T follicular helper cell (primary cell): ENCODE data around the gene ANKRD55.
"Not testable (repeated sequence)": the region's sequence is repeated elsewhere in the genome, so short reads cannot be mapped to it uniquely, and the experiment has no call there.

ENCODE experiments used
- DNase-seq: peaks from one replicate; pipeline ENCODE4 v3.0.0-alpha.2; 2020; ENCODE audit warnings: low read depth

ANKRD55 gene

DNA sequence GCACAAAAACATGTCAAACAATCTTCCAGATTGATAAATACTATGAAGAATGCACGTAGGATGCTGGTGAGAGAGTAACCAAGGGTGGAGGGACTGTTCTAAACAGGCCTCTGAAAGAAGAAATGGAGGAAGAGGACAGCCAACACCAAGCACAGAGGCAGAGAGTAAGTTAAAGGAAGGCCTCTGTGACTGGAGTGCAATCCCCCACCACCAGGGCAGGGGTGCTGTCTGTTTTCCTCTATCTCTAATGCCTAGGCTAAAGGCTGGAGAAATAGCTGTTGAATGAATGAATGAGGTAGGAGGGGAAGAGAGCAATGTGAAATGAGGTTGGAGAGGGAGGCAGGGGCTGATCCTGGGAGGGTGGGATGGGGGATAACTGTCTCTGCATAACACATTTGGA is 88.9 kb downstream of the ANKRD55 start:
- DNase-seq = no peak

DNA sequence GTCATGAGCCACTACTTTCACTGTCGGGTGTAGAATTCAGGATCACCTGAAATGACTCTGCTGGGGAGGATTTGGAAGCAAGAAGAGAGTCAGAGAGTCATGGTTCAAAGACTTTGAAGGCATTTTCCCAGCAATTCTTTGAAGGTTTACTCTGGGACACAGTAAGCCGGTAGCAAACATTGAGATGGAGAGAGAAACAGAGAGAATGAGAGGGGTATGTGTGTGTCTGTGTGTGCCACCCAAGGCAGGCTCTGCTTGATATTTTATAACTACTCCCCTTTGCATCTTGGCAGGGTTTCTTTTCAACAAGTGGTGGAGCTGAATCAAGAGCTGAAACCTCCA is 89.8 kb downstream of the ANKRD55 start:
- no peak for DNase-seq

DNA sequence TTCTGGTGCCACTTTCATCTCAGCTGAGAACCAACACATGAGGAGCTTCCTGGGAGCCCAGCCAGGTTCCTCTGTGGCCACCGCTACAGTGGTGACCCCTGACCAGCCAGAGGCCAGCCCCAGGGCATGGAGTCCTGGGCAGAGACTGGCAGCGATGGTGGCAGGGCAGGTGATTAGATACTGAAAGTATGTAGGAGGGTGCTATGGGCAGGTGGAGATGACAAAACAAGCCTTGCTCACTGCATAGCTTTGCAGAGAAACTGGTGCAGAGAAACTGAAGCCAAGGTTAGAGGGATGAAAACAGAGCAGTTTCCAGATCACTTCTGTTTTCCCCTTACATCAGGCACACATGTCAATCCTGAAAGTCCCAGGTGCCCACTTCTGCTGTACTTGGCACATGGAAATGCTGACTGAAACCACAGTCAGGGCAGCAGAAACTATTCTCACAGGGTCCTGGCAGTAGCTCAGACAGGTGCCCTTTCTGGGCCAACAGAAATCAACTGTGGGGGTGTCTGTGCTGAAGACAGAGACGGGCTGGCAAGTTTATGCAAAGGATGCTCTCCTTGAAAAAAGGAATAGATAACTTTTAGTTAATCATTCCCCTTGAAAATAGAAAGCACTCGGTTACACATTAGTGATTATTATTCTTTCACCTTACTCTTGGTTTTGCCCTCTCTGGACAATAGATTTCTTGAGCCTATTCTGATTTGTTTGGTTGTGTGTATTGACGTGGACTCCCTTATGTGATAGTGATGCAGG is 90.3 kb downstream of the ANKRD55 start:
- no peak for DNase-seq

DNA sequence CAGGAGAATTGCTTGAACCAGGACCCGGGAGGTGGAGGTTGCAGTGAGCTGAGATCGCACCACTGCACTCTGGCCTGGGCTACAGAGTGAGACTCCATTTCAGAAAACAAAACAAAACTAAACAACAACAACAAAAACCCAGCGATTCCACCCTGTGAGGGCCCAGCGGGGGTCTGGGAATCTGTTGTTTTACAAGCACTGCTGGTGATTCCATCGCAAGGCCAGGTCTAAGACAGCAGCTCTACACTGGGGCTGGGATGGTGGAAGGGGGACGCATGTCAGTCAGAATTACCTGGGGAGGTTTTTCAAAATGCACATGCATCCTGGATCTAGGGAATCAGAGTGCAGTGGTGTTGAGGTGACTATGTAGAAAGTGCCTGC is 90.9 kb downstream of the ANKRD55 start:
- DNase-seq = no peak

DNA sequence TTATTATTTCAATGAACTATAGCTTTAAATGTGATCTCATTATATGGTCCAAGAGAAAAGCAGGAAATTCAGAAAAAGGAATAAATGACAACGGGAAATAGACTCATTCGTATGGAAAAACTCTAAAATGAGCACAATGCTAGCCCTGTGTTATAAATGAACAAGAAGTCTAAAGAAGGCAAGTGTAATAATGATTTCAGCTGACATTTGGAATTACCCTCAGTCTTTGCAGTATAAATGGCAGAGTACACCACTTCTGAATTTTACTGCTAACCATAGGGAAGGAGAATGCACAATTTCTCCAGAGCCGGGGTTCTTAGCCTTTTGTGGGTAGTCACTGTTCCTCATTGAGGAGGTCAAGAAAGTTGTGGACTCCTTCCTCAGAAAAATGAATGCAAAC is 93.1 kb downstream of the ANKRD55 start:
- DNase-seq = no peak

DNA sequence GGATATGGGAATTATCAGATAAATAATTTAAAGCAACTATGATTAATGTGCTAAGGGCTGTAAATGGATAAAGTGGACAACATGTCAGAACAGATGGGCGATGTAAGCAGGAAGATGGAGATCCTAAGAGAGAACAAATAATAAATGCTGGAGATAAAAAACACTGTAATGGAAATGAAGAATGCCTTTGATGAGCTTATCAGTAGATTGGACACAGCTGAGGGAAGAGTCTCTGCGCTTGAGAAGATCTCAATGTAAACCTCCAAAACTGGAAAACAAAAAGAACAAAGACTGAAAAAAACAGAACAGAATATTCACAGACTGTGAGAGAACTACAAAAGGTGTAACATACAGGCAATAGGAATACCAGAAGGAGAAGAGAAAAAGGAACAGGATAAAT is 102.5 kb downstream of the ANKRD55 start:
- no peak for DNase-seq

DNA sequence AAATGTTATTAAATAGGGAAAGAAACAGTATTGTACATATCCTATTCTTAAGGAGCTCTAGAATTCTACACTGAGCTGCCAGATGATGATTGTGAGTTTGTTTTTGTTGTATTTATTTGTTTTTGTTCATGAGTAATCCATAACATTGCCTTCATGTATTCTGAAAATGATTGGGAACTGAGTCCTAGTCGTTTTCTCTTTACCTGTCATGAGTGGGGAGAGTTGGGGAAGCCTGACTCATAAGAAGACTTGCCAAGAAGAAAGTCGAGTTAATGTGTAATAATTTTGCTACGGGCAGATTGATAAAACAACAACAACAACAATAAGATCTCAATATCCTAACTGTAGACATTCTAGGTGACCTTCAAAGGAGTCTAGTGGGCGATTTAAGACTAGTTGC is 103.8 kb downstream of the ANKRD55 start:
- DNase-seq = no peak

DNA sequence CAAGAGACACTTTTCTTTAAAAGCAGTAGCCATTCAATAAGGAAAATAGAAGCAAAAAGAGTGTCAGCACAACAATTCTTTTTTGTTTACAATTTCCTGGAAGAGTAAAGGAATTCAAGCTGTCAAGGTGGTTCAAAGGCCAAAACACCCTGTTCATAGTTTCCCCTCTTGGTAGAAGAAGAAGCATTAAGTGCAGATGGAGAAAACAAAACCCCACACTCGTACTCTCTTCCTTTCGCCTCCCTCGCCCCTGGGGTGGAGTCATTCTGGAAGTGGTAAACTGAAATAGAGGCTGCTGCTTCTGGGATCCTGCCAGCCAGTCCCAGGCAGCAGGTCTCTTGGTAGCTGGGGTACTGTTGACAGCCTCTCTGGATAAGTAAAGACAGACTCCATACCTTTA is 105.0 kb downstream of the ANKRD55 start:
- DNase-seq = peak; percentile 3

DNA sequence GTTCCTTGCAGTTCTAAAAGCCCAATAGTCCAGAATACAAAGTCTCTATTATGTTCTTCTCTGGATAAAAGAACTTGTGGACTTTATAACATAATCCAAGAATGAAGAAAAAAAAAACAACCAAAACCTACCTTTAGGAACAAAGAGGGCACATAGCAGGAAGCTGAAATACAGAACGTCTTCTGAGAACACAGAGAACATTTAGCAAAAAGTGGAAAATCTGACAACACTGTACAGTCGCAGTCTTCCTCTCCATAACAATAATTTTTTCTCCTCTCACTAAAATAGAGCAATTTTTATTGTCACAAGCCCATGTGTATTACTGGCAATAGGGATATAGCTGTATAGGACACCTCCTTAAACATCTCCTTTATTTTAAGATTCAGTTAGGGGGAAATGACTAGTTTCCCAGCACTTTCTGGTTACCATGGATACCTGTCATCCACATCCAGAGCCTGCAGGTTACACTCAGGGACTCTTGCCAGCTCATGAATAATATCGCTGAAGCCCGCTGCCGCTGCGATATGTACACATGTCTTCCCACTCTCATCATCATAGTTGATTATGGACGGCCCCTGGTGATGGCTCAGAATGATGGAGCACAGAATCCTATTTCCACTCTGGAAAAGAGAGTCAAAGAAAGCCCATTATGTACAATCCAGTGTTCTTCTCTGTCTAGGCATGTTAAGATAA is 106.5 kb downstream of the ANKRD55 start:
- DNase-seq = peak; percentile 2

DNA sequence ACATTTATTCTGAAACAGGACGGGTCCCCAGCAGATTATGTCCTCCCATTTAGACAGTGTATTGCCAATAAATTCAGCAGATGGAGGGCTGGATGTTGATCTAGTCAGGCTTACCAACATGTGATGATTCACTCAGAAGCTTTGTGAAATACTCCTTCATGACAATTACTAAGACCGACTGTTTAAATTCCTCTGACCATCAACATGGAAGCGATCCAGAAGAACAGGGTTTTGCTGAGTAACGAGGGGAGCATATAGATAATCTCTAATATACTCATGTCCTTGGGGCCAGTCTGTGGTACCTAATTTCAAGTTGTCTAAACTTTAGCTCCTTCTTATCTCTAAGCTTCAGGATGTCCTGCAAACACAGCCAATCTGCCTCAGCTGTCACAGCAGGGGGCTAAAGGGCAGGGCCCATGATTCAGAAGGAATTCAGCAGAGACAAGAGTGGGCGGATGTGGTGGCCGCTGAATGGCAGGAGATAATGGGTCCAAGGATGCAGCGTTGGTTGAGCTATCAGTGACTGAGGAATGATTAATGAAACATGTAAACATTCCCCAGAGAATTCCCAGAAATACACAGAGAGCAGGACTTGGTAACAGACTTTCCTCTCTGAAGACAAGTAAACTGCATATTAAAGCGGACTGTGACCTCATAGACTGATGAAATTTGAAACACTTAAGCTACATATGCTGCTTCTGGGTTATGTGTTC is 109.4 kb downstream of the ANKRD55 start:
- no peak for DNase-seq

DNA sequence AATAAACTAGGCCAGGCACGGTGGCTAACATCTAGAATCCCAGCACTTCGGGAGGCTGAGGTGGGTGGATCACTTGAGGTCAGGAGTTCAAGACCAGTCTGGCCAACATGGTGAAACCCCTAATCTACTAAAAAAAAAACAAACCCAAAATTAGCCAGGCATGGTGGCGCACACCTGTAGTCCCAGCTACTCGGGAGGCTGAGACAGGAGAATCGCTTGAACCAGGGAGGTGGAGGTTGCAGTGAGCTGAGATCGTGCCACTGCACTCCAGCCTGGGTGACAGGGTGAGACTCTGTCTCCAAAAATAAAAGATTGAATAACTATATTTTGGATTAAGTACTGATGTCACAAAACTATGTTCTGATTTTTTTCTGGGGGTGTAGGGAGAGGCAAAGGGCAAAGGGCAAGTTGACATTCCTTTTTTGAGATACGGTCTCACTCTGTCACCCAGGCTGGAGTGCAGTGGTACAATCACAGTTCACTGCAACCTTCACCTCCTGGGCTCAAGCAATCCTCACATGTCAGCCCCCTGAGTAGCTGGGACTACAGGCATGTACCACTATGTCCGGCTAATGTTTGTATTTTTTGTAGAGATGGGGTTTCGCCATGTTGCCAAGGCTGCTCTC is 110.7 kb downstream of the ANKRD55 start:
- not testable (repeated sequence) for DNase-seq

DNA sequence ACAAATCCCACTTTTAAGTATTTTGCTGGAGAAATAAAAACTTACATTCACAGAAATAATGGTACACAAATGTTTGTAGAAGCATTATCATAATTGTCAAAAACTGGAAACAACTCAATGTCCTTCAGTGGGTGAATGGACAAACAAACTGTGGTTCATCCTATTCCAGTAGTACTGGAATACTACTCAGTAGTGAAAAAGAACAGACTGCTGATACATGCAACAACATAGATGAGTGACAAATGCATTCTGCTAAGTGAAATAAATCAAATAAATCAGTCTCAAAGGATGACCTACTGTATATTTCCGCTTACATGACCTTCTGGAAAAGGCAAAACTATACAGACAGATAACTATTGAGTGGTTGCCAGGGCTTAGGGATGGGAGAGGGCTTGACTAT is 114.1 kb downstream of the ANKRD55 start:
- DNase-seq = no peak

DNA sequence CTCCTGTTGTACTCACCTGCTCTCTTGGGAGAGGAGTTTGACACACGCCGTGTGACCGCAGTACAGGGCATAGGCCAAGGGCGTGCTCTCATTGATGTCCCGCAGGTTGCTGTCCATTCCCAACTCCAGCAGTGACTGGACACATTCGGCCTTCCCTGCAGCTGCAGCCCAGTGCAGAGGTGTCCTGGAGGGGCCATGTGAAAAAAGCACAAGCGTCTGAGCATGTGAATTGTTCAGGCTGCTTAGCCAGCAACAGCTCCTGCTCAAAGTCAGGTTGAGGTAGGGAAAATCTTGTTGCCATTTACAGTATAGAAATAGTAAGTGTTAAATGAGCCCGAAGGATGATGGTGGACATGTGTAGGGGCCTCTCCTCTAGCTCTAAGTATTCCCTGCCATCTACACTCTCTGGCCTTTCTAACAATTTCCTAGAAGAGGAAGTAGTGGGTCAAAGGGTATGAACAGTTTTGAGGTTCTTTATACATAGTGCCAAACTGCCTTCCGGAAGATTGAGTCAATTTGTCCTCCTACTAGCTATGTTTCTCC is 116.5 kb downstream of the ANKRD55 start:
- no peak for DNase-seq

DNA sequence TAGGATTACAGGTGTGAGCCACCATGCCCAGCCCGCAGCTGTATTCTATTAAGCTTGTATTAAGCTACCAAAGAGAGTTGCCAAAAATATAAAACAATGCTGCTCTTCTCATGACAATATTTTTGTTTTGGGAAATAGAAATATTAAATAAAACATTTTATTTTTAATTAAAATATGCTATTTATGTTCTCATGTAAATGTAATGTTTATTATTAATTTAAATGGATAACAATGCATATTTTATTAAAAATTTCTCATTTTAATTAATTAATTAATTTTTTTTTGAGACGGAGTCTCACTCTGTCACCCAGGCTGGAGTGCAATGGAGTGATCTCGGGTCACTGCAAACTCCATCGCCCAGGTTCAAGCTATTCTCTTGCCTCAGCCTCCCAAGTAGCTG is 117.5 kb downstream of the ANKRD55 start:
- no peak for DNase-seq

DNA sequence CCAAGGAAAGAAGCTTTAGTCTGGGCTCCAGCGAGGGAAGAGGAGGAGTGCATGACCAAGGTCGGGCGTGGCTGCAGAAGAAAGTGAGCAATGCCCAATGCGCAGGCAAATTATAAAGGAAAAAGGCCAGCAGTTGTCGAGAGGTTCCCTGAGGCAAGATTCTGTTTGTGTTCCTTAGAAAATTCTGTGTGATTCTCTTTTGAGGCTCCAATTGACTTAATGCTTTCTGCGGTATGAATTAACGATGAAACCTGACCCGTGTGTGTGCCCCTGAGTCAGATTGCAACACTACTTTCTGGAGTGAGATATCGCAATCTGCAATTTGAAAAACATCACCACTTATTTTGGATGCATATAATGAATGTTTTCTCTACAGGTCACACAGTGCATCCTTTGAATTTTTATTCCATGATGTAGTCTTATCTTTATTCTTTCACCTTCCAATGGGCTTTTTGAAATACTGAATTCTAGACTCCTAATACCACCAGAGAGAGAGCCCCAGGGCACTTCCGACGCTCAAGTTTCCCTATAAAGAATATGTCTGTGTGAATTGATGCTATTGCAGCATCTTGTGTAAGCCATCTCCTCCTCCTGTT is 120.5 kb downstream of the ANKRD55 start:
- DNase-seq = no peak

DNA sequence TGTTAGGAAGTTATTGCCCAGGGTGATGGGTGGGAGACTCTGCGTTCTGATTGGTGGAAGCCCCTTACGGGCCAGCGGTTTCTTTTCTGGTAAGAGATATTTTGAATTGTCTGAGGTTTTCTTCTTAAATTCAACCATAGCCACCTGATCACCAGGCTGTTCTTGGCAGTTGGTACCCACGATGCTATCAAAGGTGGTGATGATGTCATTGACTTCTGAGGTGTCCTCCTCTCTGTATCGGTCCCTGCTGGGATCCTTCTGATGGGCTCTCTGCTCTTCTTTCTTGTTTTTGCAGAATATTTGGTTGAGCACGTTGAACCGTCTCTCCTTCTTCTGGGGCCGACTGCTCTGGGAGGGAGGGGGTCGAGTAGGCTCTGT is 121.7 kb downstream of the ANKRD55 start:
- DNase-seq = no peak

DNA sequence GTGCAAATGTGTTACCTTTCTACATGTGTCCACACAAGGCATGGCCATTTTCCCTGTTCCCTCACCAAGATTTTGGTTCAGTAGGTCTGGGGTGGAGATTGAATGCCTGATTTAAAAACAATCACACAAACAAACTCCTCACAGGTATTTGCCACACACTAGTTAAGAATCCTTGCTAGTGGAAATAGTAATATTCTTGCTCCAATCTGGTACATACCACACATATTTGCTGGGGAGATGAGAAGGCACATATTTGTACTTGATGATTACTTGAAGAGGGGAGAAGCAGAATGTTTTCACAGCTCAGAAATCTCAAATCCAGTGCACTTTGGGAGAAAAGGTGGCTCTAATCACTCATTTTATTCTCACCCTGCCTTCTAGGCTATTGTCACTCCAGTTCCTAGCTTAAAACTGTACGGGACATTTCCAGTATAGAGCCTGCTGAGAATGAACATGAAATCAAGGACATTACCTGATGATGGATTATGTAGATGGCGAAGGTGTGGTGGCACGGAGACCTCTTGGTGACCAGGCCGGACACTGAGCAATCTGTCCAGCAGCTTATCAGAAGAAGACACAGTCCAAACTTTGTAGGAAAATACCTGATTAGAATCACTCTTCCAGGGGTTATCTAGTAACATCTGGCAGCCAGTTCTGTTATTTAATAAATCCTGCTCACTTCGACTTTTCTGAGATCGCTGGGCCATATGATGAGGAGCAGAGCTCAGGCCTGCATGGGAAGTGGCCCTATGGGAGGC is 122.3 kb downstream of the ANKRD55 start:
- no peak for DNase-seq

DNA sequence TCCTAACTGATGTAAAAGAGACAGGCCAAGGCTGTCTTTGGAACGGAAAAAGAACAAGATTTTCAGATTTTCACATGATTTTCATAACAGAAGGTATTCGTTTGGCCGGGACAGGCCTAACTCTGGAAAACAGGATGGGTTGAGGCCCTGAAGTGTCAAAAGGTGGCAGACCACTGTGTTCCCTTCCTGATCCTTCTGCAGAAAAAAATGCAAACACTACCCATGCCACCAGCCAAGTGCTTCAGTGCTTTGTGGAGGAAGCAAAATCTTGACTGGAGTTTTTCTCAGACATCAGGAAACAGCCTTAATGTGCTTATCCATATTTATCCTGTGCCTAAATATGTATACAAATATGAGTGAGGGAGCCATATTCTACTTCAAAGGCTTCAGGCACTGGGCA is 124.9 kb downstream of the ANKRD55 start:
- DNase-seq = no peak

DNA sequence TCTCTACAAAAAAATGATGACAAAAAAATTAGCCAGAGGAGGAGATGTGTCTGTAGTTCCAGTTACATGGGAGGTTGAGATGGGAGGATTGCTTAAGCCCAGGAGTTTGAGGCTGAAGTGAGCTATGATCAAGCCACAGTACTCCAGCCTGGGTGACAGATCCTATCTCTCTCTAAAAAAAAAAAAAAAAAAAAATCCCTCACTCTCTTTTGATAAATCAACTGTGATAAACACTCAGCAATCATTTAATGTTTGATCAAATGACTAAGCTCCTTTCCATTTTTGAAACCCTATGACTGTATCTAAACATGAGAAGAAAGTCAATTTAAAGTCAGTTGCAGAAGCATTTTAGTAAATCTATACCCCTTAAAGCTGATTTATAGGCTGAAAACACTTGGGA is 126.3 kb downstream of the ANKRD55 start:
- no peak for DNase-seq

DNA sequence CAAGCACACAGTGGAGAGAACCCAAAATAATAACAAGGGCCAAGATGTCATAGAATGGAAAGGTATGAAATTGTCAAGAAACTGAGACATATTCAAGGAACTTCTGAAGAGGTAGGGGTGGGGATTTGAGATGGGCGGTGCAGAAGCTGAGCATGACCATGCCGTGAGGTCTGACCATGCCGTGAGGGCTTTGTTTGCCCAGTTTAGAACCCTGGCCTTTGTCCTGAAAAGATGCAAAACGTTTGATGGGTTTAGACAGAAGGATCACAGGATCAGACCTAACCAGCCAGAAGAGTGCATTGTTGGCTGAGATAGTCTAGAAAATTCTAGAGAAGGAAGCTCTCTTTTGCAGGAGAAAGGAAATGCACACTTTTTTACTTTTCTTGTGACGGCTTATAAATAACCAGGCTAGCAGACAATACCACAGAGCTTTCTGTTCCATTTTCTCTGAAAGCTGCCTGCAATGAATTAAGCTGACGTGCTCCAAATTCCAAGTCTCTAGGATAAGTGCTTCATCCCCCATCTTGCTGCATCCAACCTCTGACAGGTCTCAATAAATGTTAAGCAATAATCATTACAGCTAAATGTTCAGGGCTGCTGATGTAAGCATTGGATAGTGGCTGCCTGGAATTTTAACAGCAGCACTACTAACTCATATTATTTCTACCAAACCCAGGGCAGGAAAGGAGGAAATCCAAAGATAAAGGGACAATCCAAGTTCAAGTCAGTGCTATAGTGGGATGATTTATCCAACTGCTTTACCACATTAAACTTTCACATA is 127.4 kb downstream of the ANKRD55 start:
- no peak for DNase-seq

DNA sequence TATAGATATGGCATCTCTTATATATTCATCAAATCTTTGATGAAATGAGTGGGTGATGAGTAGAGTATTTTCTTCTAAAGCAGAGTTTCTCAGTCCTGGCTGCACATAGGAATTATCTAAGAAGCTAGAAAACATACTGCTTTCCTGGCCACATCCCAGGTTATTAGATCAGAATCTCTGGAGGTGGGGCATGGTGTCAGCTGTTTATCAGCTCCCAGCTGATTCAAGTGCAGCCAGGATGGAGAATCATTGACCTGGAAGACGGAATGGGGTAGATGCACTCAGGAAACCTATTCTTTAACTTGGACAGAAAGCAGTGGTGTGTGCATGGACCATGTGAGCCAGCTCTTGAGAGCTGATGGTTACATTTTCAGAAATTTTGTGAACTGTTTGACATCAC is 130.2 kb downstream of the ANKRD55 start:
- DNase-seq = no peak
